Sigmoid colon (tissue), 7 donors: ENCODE results near the gene CEP112. TPM values are rescaled to one million over a fixed set of nuclear protein-coding genes. Genes with fewer than 3 reads are reported as not detected.
"Not testable (repeated sequence)": the region's sequence is repeated elsewhere in the genome, so short reads cannot be mapped to it uniquely, and the experiment has no call there.

Experiments
- DNase-seq: peaks from one replicate; pipeline ENCODE4 v3.0.0-alpha.2; 2019
- H3K27ac ChIP-seq, 4 donors: fragments of 200-600 bp; sonication (generic); one replicate each; pipeline ENCODE4 v1.5.1; 2016 to 2019; ENCODE audit warnings: mild to moderate bottlenecking in 1 of 4
- H3K27me3 ChIP-seq, 3 donors: fragments of 200-600 bp; sonication (generic); one replicate each; pipeline ENCODE4 v1.5.1; 2019; ENCODE audit warnings: mild to moderate bottlenecking in 1 of 3
- H3K36me3 ChIP-seq, 4 donors: fragments of 200-600 bp; sonication (generic); one replicate each; pipeline ENCODE4 v1.5.1; 2016 to 2019
- H3K4me1 ChIP-seq, 4 donors: fragments of 200-600 bp; sonication (generic); one replicate each; pipeline ENCODE4 v1.5.1; 2017 to 2019
- H3K4me3 ChIP-seq, 4 donors: fragments of 200-600 bp; sonication (generic); one replicate each; pipeline ENCODE4 v1.5.1; 2017 to 2019; ENCODE audit warnings: mild to moderate bottlenecking in 2 of 4, moderate library complexity in 1 of 4
- H3K9me3 ChIP-seq, 4 donors: fragments of 200-600 bp in 3 of 4; sonication (generic) in 3 of 4; one replicate each; pipeline versions ENCODE4 v1.5.1 to v1.6.1; 2013 to 2019
- EP300 ChIP-seq, 4 donors: sonication (generic); formaldehyde crosslinking; IDR thresholded peaks; one replicate each; pipeline ENCODE4 v1.6.1; 2017; ENCODE audit warnings: antibody characterized with exemption in 4 of 4
- POLR2A ChIP-seq, 2 donors: fragments of 450-650 bp; IDR thresholded peaks; one replicate each; pipeline ENCODE4 v1.6.1; 2016; ENCODE audit warnings: antibody characterized with exemption in 2 of 2, mild to moderate bottlenecking in 2 of 2, moderate library complexity in 2 of 2
- POLR2AphosphoS5 ChIP-seq, 4 donors: sonication (generic); formaldehyde crosslinking; IDR thresholded peaks; one replicate each; pipeline ENCODE4 v1.6.1; 2017; ENCODE audit warnings: antibody characterized with exemption in 4 of 4
- WGBS, 2 donors: extraction: QIAGEN DNeasy Blood & Tissue Kit; methylation state at CpG; one replicate each; pipeline ENCODE4 v1.1.7; 2013; 5-methylcytosine and 5-hydroxymethylcytosine counted together
- intact Hi-C: fragments of 100-400 bp; cut with DNase I; formaldehyde crosslinking; loops from one replicate; pipeline ENCODE4 v1.15.1; 2023
- polyA plus RNA-seq, 3 donors: library from polyadenylated mRNA; stranded (reverse); fragments of 200-250 nt; gene quantifications; one replicate each; pipeline ENCODE4 v1.2.3, GENCODE V29; 2013
- total RNA-seq, 4 donors: library from RNA; depleted of rRNA; stranded (reverse); fragments of >200 nt; gene quantifications; one replicate each; pipeline ENCODE4 v1.1.0, GENCODE V29; 2016
- TF ChIP-seq, protein P1 (sequence below), 4 experiments: fragments of 450-650 bp in 3 of 4; fragments of 200-600 bp in 1 of 4; IDR thresholded peaks; one replicate each; pipeline ENCODE4 v1.5.1; 2016 to 2019; ENCODE audit warnings: antibody characterized with exemption in 4 of 4, mild to moderate bottlenecking in 3 of 4, moderate library complexity in 2 of 4
- donor health status: healthy with polysubstance abuse.
- donor health status: Bipolar disorder and iron deficiency.
- donor health status: healthy.

CEP112 gene
- total and polyA plus RNA-seq, 7 donors: 0.92 to 29.1 (median 15.1) TPM

DNA sequence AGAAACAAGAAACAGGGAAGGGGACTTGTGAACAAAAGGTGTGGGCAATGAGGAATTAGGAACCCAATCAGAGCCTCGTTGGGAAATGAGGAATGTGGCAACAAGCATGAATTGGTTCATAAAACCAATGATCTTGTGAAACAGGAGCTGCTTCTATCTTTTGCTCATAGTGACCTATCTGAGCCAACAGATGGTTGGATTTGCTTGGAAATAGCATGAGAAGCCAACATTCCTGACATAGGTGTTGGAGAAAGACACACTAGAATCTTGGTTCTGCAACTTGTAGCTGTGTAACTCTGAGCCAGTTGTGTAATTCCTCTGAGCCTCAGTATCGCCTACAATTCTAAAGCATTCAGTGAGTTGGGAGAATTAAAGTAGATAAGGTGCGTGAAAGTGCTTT lies 378.6 kb downstream of the CEP112 start:
- H3K27me3 ChIP-seq: no peaks in the 10 kb centered on the region
- H3K27ac ChIP-seq: no peak overlapping the region
- 73 to 77% methylated on average over 3 of the region's 3 CpGs for WGBS, 2 donors
- peaks cover 0 to 5% (median 0%) of the 10 kb centered on the region in 4 donors for H3K9me3 ChIP-seq
- peaks cover 0 to 4% (median 0%) of the 10 kb centered on the region in 4 donors for H3K4me1 ChIP-seq
- no peak overlapping the region for H3K4me3 ChIP-seq
- no peaks in the 10 kb centered on the region for H3K36me3 ChIP-seq
- DNase-seq: no peak
- no peak for TF ChIP-seq POLR2A (IDR thresholded peaks at IDR 0.05)
- no peak for TF ChIP-seq POLR2AphosphoS5 (IDR thresholded peaks at IDR 0.05)
- TF ChIP-seq, protein P1, sequence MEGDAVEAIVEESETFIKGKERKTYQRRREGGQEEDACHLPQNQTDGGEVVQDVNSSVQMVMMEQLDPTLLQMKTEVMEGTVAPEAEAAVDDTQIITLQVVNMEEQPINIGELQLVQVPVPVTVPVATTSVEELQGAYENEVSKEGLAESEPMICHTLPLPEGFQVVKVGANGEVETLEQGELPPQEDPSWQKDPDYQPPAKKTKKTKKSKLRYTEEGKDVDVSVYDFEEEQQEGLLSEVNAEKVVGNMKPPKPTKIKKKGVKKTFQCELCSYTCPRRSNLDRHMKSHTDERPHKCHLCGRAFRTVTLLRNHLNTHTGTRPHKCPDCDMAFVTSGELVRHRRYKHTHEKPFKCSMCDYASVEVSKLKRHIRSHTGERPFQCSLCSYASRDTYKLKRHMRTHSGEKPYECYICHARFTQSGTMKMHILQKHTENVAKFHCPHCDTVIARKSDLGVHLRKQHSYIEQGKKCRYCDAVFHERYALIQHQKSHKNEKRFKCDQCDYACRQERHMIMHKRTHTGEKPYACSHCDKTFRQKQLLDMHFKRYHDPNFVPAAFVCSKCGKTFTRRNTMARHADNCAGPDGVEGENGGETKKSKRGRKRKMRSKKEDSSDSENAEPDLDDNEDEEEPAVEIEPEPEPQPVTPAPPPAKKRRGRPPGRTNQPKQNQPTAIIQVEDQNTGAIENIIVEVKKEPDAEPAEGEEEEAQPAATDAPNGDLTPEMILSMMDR (IDR thresholded peaks at IDR 0.05): no peak
- no peak for TF ChIP-seq EP300 (IDR thresholded peaks at IDR 0.05)
- intact Hi-C loops: no loop called here

DNA sequence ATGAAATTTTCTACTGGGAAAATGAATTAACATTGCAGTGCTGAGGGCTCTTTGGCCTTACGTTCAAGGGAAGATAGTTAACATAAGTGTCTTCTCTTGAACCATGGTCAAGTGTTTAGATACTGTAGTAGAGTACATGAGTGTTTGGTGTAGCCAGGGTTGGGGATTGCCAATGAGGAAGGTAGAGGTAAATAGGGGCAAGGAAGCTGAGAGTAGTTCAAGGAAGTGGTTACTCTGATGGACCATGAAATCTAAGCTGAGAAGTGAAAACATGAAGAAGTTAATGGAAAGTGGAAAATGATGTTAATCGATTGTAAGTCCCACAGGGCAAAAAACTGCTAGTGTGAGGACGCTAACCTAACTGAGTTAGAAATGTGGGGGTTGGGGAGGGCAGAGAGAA lies 380.9 kb downstream of the CEP112 start:
- intact Hi-C loops: no loop called here
- Histone ChIP-seq H3K4me1 (peaks cover 0 to 4% (median 0%) of the 10 kb centered on the region in 4 donors), H3K9me3 (peaks cover 0 to 5% (median 0%) of the 10 kb centered on the region in 4 donors), H3K36me3 (no peaks in the 10 kb centered on the region), H3K4me3 (no peak overlapping the region), H3K27ac (no peak overlapping the region), H3K27me3 (no peaks in the 10 kb centered on the region)
- 57 to 62% methylated on average over 3 of the region's 3 CpGs for WGBS, 2 donors
- DNase-seq: no peak
- TF ChIP-seq POLR2AphosphoS5 (IDR thresholded peaks at IDR 0.05) (no peak), EP300 (IDR thresholded peaks at IDR 0.05) (no peak), POLR2A (IDR thresholded peaks at IDR 0.05) (no peak)
- TF ChIP-seq, protein P1 (IDR thresholded peaks at IDR 0.05): no peak

DNA sequence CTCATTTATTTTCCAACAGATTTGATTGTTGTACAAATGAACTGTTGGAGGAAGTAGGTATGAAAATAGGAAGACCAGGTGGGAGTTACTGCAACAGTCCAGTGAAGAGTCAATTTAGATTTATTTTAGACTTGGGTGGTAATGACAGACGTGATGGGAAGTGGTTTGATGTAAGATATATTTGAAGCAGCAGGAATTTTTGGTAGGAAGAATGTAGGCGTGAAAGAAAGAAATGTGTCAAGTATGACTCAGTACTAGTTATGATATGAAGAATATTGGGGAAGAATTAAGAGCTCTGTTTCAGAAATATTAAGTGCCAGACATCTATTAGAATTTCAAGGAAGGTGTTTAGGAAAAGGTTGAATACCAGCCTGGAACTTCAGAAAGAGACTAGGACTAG lies 382.6 kb downstream of the CEP112 start:
- TF ChIP-seq POLR2A (IDR thresholded peaks at IDR 0.05): no peak
- intact Hi-C loops: no loop called here
- DNase-seq: no peak
- H3K27me3 ChIP-seq: no peaks in the 10 kb centered on the region
- H3K36me3 ChIP-seq: no peaks in the 10 kb centered on the region
- peaks cover 0 to 5% (median 0%) of the 10 kb centered on the region in 4 donors for H3K9me3 ChIP-seq
- H3K4me1 ChIP-seq: peaks cover 0 to 1% (median 0%) of the 10 kb centered on the region in 4 donors
- WGBS, 2 donors: 77 to 88% methylated on average over 2 of the region's 2 CpGs
- H3K27ac ChIP-seq: no peak overlapping the region
- H3K4me3 ChIP-seq: no peak overlapping the region

DNA sequence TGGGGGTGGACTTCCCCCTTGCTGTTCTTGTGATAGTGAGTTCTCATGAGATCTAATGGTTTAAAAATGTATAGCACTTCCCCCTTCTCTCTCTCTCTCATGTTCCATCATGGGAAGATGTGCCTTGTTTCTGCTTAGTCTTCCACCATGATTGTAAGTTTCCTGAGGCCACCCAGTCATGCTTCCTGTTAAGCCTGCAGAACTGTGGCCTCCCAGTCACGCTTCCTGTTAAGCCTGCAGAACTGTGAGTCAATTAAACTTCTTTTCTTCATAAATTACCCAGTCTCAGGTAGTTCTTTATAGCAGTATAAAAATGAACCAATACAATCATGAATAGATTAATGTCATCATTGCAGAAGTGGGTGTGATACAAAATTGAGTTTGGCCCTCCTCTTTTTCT lies 383.4 kb downstream of the CEP112 start:
- H3K9me3 ChIP-seq, H3K4me3 ChIP-seq, H3K4me1 ChIP-seq, H3K27me3 ChIP-seq, H3K27ac ChIP-seq, H3K36me3 ChIP-seq, intact Hi-C loops, DNase-seq: not testable (repeated sequence)
- 93 to 97% methylated on average over 1 of the region's 1 CpG for WGBS, 2 donors

DNA sequence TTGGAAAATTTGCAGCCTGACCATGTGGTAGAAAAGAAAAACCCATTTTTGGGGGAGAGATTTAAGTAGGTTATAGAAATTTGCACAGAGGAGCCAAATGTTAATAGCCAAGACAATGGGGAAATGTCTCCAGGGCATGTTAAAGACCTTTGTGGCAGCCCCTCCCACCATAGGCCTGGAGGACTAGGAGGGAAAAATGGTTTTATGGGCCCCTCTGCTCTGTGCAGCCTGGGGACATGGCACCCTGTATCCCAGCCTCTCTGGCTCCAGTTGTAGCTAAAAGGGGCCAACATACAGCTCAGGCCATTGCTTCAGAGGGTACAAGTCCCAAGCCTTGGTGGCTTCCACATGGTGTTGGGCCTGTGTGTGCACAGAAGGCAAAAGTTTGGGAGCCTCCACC lies 384.6 kb downstream of the CEP112 start:
- Histone ChIP-seq H3K36me3 (no peaks in the 10 kb centered on the region), H3K4me1 (no peaks in the 10 kb centered on the region), H3K27ac (no peak overlapping the region), H3K4me3 (no peak overlapping the region), H3K27me3 (no peaks in the 10 kb centered on the region), H3K9me3 (peaks cover 0 to 5% (median 2%) of the 10 kb centered on the region in 4 donors)
- no peak for TF ChIP-seq POLR2A (IDR thresholded peaks at IDR 0.05)
- no peak for DNase-seq
- intact Hi-C loops: no loop called here

DNA sequence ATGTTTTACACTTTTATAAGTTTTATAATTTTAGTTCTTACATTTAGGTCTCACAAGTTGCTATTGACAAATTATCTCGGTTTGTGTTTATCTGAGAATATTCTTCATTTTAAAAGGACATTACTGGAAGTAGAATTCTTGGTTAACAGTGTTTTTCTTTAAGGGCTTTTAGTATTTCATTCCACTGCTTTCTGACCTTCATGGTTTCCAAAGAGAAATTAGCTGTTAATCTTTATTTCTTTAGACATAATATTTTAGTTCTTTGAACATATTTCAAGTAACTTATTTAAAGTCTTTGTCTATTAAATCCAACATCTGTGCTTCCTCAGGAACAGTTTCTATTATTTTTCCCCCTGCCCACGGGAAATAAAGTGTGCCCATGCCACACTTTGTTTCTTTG lies 390.4 kb downstream of the CEP112 start:
- WGBS, 2 donors: 87 to 95% methylated on average over 2 of the region's 2 CpGs
- Histone ChIP-seq H3K4me3 (no peak overlapping the region), H3K27me3 (no peaks in the 10 kb centered on the region), H3K4me1 (no peaks in the 10 kb centered on the region), H3K36me3 (no peaks in the 10 kb centered on the region), H3K9me3 (peaks cover 0 to 8% (median 5%) of the 10 kb centered on the region in 4 donors), H3K27ac (no peak overlapping the region)
- no peak for DNase-seq
- TF ChIP-seq POLR2A (IDR thresholded peaks at IDR 0.05) (no peak), EP300 (IDR thresholded peaks at IDR 0.05) (no peak), POLR2AphosphoS5 (IDR thresholded peaks at IDR 0.05) (no peak)
- TF ChIP-seq, protein P1 (IDR thresholded peaks at IDR 0.05): no peak
- intact Hi-C loops: no loop called here
